Measurements from ENCODE around the gene PUM1.

PUM1 gene

GRCh38 chr1:31013187-31013864, 52.2 kb downstream of the PUM1 start:
- DNase-seq (ENCODE audit: low spot score), result peak; percentile 49
- TF ChIP-seq CTCF (IDR thresholded peaks at IDR 0.05; ENCODE audit: borderline replicate concordance, control extremely low read depth, extremely low read depth, insufficient read depth, missing control alignments), result no peak
- in situ Hi-C loops (cut with MboI; ENCODE audit: low sequenced_read_pairs, unreplicated experiment), result no loop called here

- in situ Hi-C loops (cut with MboI; ENCODE audit: low sequenced_read_pairs, unreplicated experiment), result no loop called here
- no peak for DNase-seq (ENCODE audit: low spot score)
- no peak for TF ChIP-seq CTCF (IDR thresholded peaks at IDR 0.05; ENCODE audit: borderline replicate concordance, control extremely low read depth, extremely low read depth, insufficient read depth, missing control alignments)
These were observed 53.1 kb downstream of the PUM1 start for GRCh38 chr1:31012210-31012924.

GRCh38 chr1:31011719-31012118, 53.8 kb downstream of the PUM1 start:
- no peak for DNase-seq (ENCODE audit: low spot score)
- TF ChIP-seq CTCF (IDR thresholded peaks at IDR 0.05; ENCODE audit: borderline replicate concordance, control extremely low read depth, extremely low read depth, insufficient read depth, missing control alignments), result no peak
- in situ Hi-C loops (cut with MboI; ENCODE audit: low sequenced_read_pairs, unreplicated experiment), result no loop called here

GRCh38 chr1:31010086-31010989, 55.2 kb downstream of the PUM1 start:
- DNase-seq (ENCODE audit: low spot score), result peak; percentile 32
- TF ChIP-seq CTCF (IDR thresholded peaks at IDR 0.05; ENCODE audit: borderline replicate concordance, control extremely low read depth, extremely low read depth, insufficient read depth, missing control alignments), result no peak
- in situ Hi-C loops (cut with MboI; ENCODE audit: low sequenced_read_pairs, unreplicated experiment), result no loop called here

- in situ Hi-C loops (cut with MboI; ENCODE audit: low sequenced_read_pairs, unreplicated experiment), result no loop called here
- no peak for TF ChIP-seq CTCF (IDR thresholded peaks at IDR 0.05; ENCODE audit: borderline replicate concordance, control extremely low read depth, extremely low read depth, insufficient read depth, missing control alignments)
- DNase-seq (ENCODE audit: low spot score), result no peak
These were observed 58.0 kb downstream of the PUM1 start for GRCh38 chr1:31007462-31007991.

- no peak for DNase-seq (ENCODE audit: low spot score)
- in situ Hi-C loops (cut with MboI; ENCODE audit: low sequenced_read_pairs, unreplicated experiment), result no loop called here
These were observed 58.8 kb downstream of the PUM1 start for GRCh38 chr1:31006747-31007146.

More at GRCh38 chr1:31006747-31007146, 58.8 kb downstream of the PUM1 start:
- no peak for TF ChIP-seq CTCF (IDR thresholded peaks at IDR 0.05; ENCODE audit: borderline replicate concordance, control extremely low read depth, extremely low read depth, insufficient read depth, missing control alignments)

All from GM13976 (cell line).